Spleen (tissue), 11 donors: ENCODE results near the gene BRF1. TPM values are rescaled to one million over a fixed set of nuclear protein-coding genes. Genes with fewer than 3 reads are reported as not detected.
A peak's percentile ranks its signal among the peaks of the same experiment; 100 is the strongest.
"Not testable (repeated sequence)": the region's sequence is repeated elsewhere in the genome, so short reads cannot be mapped to it uniquely, and the experiment has no call there.

Source experiments
- DNase-seq: peaks from one replicate; pipeline ENCODE4 v3.0.0-alpha.2; 2020
- H3K27ac ChIP-seq, 8 donors: fragments of 200-600 bp; sonication (generic) in 7 of 8; 1 replicate in 4 of 8; 2 replicates in 4 of 8; pipeline versions ENCODE4 v1.5.0 to v1.8.0; 2016 to 2021; ENCODE audit warnings: inconsistent platforms in 4 of 8, mild to moderate bottlenecking in 4 of 8, moderate library complexity in 1 of 8
- H3K27me3 ChIP-seq, 7 donors: fragments of 200-600 bp; sonication (generic) in 6 of 7; replicated peaks in 1 of 7; 1 replicate in 4 of 7; 2 replicates in 3 of 7; pipeline versions ENCODE4 v1.5.0 to v1.8.0; 2016 to 2021; ENCODE audit warnings: inconsistent platforms in 3 of 7, mild to moderate bottlenecking in 1 of 7
- H3K36me3 ChIP-seq, 6 donors: fragments of 200-600 bp; sonication (generic) in 5 of 6; 1 replicate in 4 of 6; 2 replicates in 2 of 6; pipeline versions ENCODE4 v1.5.0 to v1.8.0; 2016 to 2021; ENCODE audit warnings: inconsistent platforms in 2 of 6
- H3K4me1 ChIP-seq, 6 donors: fragments of 200-600 bp; sonication (generic) in 5 of 6; 1 replicate in 3 of 6; 2 replicates in 3 of 6; pipeline versions ENCODE4 v1.5.0 to v1.8.0; 2016 to 2021; ENCODE audit warnings: inconsistent platforms in 3 of 6
- H3K4me3 ChIP-seq, 8 donors: fragments of 200-600 bp; sonication (generic) in 7 of 8; 1 replicate in 4 of 8; 2 replicates in 4 of 8; pipeline versions ENCODE4 v1.5.0 to v1.8.0; 2016 to 2021; ENCODE audit warnings: inconsistent platforms in 4 of 8, mild to moderate bottlenecking in 4 of 8, moderate library complexity in 2 of 8
- H3K9me3 ChIP-seq, 8 donors: fragments of 200-600 bp; sonication (generic) in 7 of 8; 1 replicate in 4 of 8; 2 replicates in 4 of 8; pipeline versions ENCODE4 v1.5.0 to v1.8.0; 2016 to 2021; ENCODE audit warnings: inconsistent platforms in 4 of 8
- POLR2A ChIP-seq, 3 donors: fragments of 450-650 bp; IDR thresholded peaks; one replicate each; pipeline ENCODE4 v1.5.1; 2017; ENCODE audit warnings: antibody characterized with exemption in 3 of 3, mild to moderate bottlenecking in 1 of 3
- POLR2AphosphoS5 ChIP-seq, 3 donors: sonication (generic); formaldehyde crosslinking; IDR thresholded peaks; one replicate each; pipeline ENCODE4 v1.5.1; 2017; ENCODE audit warnings: antibody characterized with exemption in 3 of 3
- WGBS, 5 donors: extraction: QIAGEN DNeasy Blood & Tissue Kit in 3 of 5; methylation state at CpG; one replicate each; pipeline versions ENCODE4 v1.1.5 to v1.1.7; 2013 to 2018; 5-methylcytosine and 5-hydroxymethylcytosine counted together
- intact Hi-C: fragments of 100-400 bp; cut with DNase I; formaldehyde crosslinking; loops from one replicate; pipeline ENCODE4 v1.15.0; 2023; ENCODE audit warnings: low total_unique reads
- polyA plus RNA-seq, 3 donors: library from polyadenylated mRNA; stranded (reverse); fragments of 200-250 nt; gene quantifications; one replicate each; pipeline ENCODE4 v1.2.1, GENCODE V29; 2013
- total RNA-seq, 7 donors: library from RNA; depleted of rRNA in 3 of 7; stranded (reverse); fragments of >200 nt in 3 of 7; fragmentation: NEBNext Ultra II Directional in 4 of 7; extraction: Animal tissue kit (Norgen Biotek cat#: 25700) in 4 of 7; gene quantifications; one replicate each; pipeline versions ENCODE4 v1.1.0 to v1.2.1, GENCODE V29; 2016 to 2021
- TF ChIP-seq, protein P1 (sequence below), 11 experiments: fragments of 200-600 bp in 7 of 11; fragments of 450-650 bp in 4 of 11; sonication (generic) in 4 of 11; IDR thresholded peaks in 8 of 11; conservative IDR thresholded peaks in 3 of 11; 1 replicate in 7 of 11; 2 replicates in 4 of 11; pipeline versions ENCODE4 v1.4.0 to v1.8.0; 2016 to 2021; ENCODE audit warnings: antibody characterized with exemption in 11 of 11, inconsistent platforms in 4 of 11, mild to moderate bottlenecking in 1 of 11
- donor health status: healthy with polysubstance abuse.
- donor health status: DM: no; HTN: no; CAD: no; lungs with moderate emphysema.
- donor health status: DM: no; HTN: no; CAD: no.
- donor health status: Bipolar disorder and iron deficiency.
- donor health status: healthy.
- donor health status: DM: no; HTN: no; CAD: no.
- donor health status: DM: yes; HTN: yes; CAD: no.

Gene BRF1
- total and polyA plus RNA-seq, 10 donors: 16.2 to 71.2 (median 49.8) TPM

DNA sequence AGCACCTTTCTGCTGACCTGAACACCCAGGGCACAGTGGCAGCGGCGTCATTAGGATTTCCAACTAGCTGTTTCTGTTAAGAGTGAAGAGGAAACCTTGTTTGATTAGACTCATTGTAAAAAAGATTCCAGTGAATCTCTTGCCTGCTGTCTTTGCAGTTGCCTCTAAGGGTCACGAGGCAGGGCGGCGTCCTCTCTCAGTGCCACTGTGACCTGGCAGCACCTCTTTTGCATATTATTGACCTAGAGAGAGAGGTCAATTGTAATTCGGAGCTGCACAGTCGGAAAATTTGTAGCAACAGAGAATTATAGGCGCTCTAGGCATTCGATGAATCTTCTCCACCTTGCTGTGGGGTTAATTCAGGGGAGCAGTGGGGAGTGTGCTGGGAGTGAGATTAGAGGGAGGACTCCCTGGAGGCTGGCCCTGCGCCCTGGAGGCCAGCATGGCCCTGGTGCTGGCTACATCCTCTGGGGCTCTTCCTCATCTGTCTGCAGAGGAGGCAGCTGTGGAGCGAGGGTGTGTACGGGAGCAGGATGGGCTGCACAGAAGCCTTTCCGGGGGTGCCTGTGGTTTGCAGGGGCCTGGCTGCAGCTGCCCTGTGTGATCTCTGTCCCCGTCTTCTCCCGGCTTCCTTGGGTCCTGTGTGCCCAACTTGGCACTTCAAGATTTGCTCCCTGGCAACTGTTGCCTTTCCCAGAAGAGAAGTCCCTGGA is 28.0 kb upstream of the BRF1 start:
- H3K9me3 ChIP-seq: no peaks in the 10 kb centered on the region
- 55 to 71% (median 66%) methylated on average over 10 to 15 of the region's 15 CpGs for WGBS, 5 donors
- no peak for DNase-seq
- intact Hi-C loops: no loop called here
- no peak overlapping the region for H3K4me3 ChIP-seq
- H3K27ac ChIP-seq: peak overlapping the region in 5 of 8 donors; percentile 70 to 83 (median 78)
- no peaks in the 10 kb centered on the region for H3K36me3 ChIP-seq
- peaks cover 30 to 100% (median 89%) of the 10 kb centered on the region in 6 donors for H3K4me1 ChIP-seq
- TF ChIP-seq POLR2A (IDR thresholded peaks at IDR 0.05) (no peak), POLR2AphosphoS5 (IDR thresholded peaks at IDR 0.05) (peak in 2 of 3 donors; percentile 18 to 62)
- H3K27me3 ChIP-seq: no peaks in the 10 kb centered on the region

DNA sequence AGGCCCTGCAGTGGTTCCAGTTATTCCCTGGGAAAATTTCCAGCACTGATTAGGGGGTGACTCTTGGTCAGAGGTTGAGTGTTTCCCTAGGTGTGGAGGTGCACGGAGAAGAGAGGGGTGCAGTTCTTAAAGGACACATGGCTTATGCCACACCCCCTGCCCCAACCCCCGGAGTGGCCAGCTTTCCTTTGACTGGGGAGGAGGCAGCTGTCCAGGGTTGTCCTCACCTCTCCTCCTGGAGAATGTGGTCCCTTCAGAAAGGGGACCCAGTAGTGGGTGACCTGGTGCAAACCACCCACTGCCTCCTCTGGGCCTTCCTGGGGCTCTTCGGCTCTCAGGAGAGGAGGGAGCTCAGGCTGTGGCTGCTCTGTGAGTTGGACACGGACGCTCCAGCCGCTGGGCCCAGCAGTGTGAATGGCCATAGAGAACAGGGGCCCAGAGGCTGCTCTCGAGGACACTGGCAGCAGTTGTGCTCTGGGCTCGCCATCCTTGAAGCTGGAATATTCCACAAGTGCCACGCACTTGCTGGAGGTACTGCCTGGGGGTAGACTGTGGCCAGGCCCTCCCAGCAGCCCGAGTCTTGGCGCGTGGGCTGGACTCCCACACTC is 27.4 kb upstream of the BRF1 start:
- Histone ChIP-seq H3K9me3 (no peaks in the 10 kb centered on the region), H3K27ac (peak overlapping the region in 5 of 8 donors; percentile 70 to 83 (median 78)), H3K36me3 (no peaks in the 10 kb centered on the region), H3K4me1 (peaks cover 24 to 100% (median 89%) of the 10 kb centered on the region in 6 donors), H3K27me3 (no peaks in the 10 kb centered on the region), H3K4me3 (no peak overlapping the region)
- WGBS, 5 donors: 84 to 90% (median 87%) methylated on average over 11 to 12 of the region's 12 CpGs
- TF ChIP-seq, protein P1, sequence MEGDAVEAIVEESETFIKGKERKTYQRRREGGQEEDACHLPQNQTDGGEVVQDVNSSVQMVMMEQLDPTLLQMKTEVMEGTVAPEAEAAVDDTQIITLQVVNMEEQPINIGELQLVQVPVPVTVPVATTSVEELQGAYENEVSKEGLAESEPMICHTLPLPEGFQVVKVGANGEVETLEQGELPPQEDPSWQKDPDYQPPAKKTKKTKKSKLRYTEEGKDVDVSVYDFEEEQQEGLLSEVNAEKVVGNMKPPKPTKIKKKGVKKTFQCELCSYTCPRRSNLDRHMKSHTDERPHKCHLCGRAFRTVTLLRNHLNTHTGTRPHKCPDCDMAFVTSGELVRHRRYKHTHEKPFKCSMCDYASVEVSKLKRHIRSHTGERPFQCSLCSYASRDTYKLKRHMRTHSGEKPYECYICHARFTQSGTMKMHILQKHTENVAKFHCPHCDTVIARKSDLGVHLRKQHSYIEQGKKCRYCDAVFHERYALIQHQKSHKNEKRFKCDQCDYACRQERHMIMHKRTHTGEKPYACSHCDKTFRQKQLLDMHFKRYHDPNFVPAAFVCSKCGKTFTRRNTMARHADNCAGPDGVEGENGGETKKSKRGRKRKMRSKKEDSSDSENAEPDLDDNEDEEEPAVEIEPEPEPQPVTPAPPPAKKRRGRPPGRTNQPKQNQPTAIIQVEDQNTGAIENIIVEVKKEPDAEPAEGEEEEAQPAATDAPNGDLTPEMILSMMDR (IDR thresholded peaks at IDR 0.05 in 8 of 11, conservative IDR thresholded peaks at IDR 0.05 in 3 of 11): no peak
- TF ChIP-seq POLR2AphosphoS5 (IDR thresholded peaks at IDR 0.05) (no peak), POLR2A (IDR thresholded peaks at IDR 0.05) (no peak)
- DNase-seq: no peak
- intact Hi-C loops: no loop called here

DNA sequence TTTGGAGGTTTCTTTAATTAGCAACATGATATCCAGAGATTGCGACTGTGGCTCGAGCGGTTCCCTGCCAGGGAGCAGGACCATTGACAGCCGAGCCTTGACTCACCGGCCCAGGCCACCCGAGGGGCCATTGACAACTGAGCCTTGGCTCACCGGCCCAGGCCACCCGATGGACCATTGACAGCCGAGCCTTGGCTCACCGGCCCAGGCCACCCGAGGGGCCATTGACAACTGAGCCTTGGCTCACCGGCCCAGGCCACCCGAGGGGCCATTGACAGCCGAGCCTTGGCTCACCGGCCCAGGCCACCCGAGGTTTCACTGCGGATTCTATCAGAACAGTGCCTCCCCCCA is 26.9 kb upstream of the BRF1 start:
- peaks cover 24 to 100% (median 89%) of the 10 kb centered on the region in 6 donors for H3K4me1 ChIP-seq
- intact Hi-C loops, H3K9me3 ChIP-seq, H3K36me3 ChIP-seq, H3K4me3 ChIP-seq, DNase-seq, H3K27me3 ChIP-seq: not testable (repeated sequence)
- peak overlapping the region in 4 of 8 donors; percentile 33 to 83 (median 80) for H3K27ac ChIP-seq
- WGBS, 5 donors: 87 to 95% (median 92%) methylated on average over 9 to 17 of the region's 17 CpGs

- TF ChIP-seq POLR2A (IDR thresholded peaks at IDR 0.05) (no peak), POLR2AphosphoS5 (IDR thresholded peaks at IDR 0.05) (peak in 2 of 3 donors; percentile 57 to 70)
- peaks cover 0 to 2% (median 0%) of the 10 kb centered on the region in 6 donors for H3K36me3 ChIP-seq
- 71 to 85% (median 82%) methylated on average over 29 to 34 of the region's 34 CpGs for WGBS, 5 donors
- H3K4me1 ChIP-seq: peaks cover 19 to 99% (median 84%) of the 10 kb centered on the region in 6 donors
- peak overlapping the region in 5 of 8 donors; percentile 8 to 83 (median 78) for H3K27ac ChIP-seq
- intact Hi-C loops: no loop called here
- H3K9me3 ChIP-seq: no peaks in the 10 kb centered on the region
- H3K4me3 ChIP-seq: no peak overlapping the region
- no peak for DNase-seq
- no peaks in the 10 kb centered on the region for H3K27me3 ChIP-seq
Observed at GRCh38 chr14:105326891-105327694, 26.3 kb upstream of the BRF1 start.

DNA sequence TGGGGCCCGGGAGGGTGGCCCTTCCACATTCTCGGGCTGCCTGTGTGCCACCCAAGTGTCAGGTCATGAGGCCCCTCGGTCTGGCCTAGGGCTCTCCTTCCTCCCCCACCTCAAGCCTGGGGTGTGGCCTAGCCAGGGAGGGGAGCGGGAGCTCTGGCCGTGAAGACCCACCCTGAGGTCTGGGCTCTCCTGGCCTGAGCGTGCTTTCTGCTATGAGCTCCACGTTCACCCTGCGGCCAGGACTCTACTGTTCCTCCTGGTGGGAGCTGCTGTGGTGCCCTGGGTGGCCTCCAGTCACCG is 25.7 kb upstream of the BRF1 start:
- Histone ChIP-seq H3K36me3 (peaks cover 0 to 5% (median 0%) of the 10 kb centered on the region in 6 donors), H3K27ac (peak overlapping the region in 5 of 8 donors; percentile 8 to 83 (median 78)), H3K9me3 (no peaks in the 10 kb centered on the region), H3K4me1 (peaks cover 15 to 93% (median 78%) of the 10 kb centered on the region in 6 donors), H3K4me3 (no peak overlapping the region), H3K27me3 (no peaks in the 10 kb centered on the region)
- no peak for TF ChIP-seq POLR2AphosphoS5 (IDR thresholded peaks at IDR 0.05)
- TF ChIP-seq, protein P1 (IDR thresholded peaks at IDR 0.05 in 8 of 11, conservative IDR thresholded peaks at IDR 0.05 in 3 of 11): no peak
- TF ChIP-seq POLR2A (IDR thresholded peaks at IDR 0.05): no peak
- WGBS, 5 donors: 74 to 85% (median 81%) methylated on average over 7 to 9 of the region's 9 CpGs
- intact Hi-C loops: no loop called here
- no peak for DNase-seq
